GM10248 (cell line): ENCODE data around the gene CMC2.

ENCODE experiments used
- CTCF ChIA-PET: fragments of 300-600 bp; sonication (Branson Sonifier 250); formaldehyde crosslinking; extraction: SDS; loops from one replicate; lab custom pipeline; 2021; ENCODE audit warnings: antibody characterized with exemption; lab: Yijun Ruan, JAX
- POLR2A ChIA-PET: fragments of 350-650 bp; sonication (Branson Sonifier 250); formaldehyde crosslinking; extraction: SDS; loops from one replicate; lab custom pipeline; 2020; ENCODE audit warnings: antibody characterized with exemption; lab: Yijun Ruan, JAX
- DNase-seq: peaks from one replicate; pipeline ENCODE4 v3.0.0; 2012; ENCODE audit errors: extremely low spot score
- TF ChIP-seq, protein P1 (sequence below): IDR thresholded peaks from 2 replicates; pipeline ENCODE4 v1.5.1; 2012; ENCODE audit warnings: mild to moderate bottlenecking, low read depth; ENCODE audit errors: extremely low read depth, missing control alignments, control extremely low read depth

The CMC2 gene

DNA sequence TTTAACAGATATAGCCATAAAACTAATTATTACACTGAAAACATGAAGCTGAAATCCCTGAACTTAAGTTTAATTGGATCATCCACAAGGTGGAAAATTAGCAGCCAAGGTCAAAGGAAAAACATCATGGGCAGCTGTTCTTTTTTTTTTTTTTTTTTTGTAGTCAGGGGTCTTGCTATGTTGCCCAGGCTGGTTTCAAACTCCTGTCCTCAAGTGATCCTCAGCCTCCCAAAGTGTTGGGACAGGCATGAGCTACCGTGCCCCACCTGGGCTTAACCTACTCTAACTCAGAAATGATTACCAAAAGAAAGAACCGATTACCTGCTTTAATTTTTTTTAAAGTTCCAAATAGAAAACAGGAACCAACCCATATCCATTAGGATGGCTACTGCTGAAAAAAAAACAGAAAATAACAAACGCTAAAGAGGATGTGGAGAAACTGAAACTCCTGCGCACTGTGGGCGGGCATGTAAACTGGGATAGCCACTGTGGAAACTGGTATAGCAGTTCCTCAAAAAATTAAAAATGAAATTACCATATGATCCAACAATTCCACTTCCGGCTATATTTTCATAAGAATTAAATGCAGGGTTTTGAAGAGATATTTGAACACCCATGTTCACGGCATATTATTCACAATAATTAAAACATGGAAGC, 8.6 kb downstream of the CMC2 start:
- POLR2A ChIA-PET = no interaction called here
- CTCF ChIA-PET = interaction anchor here (1.1 to 1.4 kb wide), 2 partner anchors 24 to 38 kb away, joined by 3 to 4 read pairs; partner anchors contain the start of gene ATMIN
- DNase-seq = no peak
- TF ChIP-seq, protein P1, sequence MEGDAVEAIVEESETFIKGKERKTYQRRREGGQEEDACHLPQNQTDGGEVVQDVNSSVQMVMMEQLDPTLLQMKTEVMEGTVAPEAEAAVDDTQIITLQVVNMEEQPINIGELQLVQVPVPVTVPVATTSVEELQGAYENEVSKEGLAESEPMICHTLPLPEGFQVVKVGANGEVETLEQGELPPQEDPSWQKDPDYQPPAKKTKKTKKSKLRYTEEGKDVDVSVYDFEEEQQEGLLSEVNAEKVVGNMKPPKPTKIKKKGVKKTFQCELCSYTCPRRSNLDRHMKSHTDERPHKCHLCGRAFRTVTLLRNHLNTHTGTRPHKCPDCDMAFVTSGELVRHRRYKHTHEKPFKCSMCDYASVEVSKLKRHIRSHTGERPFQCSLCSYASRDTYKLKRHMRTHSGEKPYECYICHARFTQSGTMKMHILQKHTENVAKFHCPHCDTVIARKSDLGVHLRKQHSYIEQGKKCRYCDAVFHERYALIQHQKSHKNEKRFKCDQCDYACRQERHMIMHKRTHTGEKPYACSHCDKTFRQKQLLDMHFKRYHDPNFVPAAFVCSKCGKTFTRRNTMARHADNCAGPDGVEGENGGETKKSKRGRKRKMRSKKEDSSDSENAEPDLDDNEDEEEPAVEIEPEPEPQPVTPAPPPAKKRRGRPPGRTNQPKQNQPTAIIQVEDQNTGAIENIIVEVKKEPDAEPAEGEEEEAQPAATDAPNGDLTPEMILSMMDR = no peak

DNA sequence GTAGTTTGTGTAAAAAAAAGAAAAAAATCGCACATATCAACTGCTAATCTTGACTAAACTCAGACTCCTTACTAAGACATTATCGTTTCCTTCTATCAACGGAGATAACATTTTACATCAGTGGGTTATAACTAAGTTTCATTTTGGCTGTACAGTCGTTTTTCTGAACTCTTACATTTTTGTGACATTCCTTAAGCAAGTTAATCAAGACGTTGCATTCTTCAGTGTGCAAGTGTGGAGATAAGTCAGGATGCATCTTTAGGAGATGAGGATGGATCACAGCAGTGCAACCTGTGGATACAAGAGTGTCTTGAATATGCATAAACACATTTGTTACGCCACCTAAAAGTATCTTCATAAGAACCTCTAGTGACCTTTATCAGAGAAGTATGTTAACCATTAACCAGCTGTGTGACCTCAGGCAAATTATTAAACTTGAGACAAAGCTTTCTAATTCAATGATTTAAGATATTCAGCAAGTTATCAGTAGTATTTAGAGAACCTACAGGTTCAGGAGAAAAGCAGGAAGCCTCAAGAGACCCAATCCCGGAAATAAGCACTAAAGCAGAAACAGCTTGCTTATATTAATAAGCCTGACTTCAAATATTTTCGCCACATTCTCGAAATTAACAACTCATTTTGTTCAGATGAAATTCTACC, 9.4 kb downstream of the CMC2 start:
- ChIA-PET CTCF (interaction anchor here (1.1 to 1.4 kb wide), 3 partner anchors 23 to 172 kb away, joined by 3 to 4 read pairs (median 3); partner anchors contain the start of gene ATMIN), POLR2A (no interaction called here)
- DNase-seq = peak; percentile 31
- TF ChIP-seq, protein P1 = no peak

DNA sequence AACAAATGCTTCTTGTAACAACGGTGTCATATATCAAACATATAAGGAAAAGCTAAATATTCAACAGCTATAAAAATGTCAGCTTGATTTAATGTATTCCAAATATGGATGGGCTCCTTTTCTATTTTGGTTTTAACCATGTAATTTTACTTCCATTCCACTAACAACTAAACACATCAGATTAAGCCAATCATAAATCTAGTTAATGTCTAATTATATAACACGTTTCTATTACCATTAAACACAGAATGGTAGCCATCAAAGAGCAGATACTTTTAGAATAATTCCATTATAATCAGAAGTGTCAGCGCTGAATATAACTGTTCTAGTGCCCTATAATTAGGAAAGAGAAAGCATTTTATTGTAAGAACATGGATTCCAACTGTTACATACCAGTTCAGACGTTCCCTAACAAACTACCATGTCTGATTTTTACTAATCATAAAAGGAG, 10.0 kb downstream of the CMC2 start:
- ChIA-PET POLR2A (no interaction called here), CTCF (interaction anchor here (0.8 to 1.2 kb wide), 2 partner anchors 9 to 171 kb away, joined by 3 read pairs; no protein-coding TSS in a partner anchor)
- no peak for DNase-seq
- TF ChIP-seq, protein P1 = no peak

DNA sequence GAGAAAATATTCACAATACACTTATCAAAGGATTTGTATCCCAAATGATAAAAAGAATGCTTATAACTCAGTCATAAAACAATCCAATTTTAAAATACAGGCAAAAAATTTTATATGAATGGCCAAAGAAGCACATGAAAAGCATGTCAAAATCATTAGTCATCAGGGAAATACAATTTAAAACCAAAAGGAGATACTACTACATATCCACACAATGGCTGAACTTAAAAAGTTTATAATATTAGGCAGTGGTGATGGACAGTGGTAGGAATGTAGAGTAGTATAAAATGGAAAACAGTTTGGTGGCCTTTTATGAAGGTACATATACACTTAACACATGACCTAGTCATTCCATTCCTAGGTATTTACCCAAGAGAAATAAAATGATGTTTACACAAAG, 12.2 kb downstream of the CMC2 start:
- ChIA-PET POLR2A (no interaction called here), CTCF (interaction anchor here (1.7 to 2.9 kb wide), 3 partner anchors 10 to 20 kb away, joined by 4 to 27 read pairs (median 15); no protein-coding TSS in a partner anchor)
- TF ChIP-seq, protein P1 = no peak
- DNase-seq = no peak

DNA sequence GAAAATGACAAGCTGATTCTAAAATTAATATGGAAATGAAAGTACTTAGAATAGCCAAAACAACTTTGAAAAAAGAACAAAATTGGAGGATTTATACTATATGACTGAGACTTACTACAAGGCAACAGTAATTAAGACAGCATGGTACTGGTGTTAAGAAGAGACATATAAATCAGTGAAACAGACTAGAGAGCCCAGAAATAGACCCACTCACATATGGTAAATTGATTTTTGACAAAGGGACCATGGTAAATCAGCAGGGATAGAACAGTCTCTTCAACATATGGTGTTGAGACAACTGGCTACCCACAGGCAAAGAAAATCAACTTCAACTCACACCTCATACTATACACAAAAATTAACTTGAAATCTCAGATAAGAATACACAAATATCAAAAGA, 12.9 kb downstream of the CMC2 start:
- TF ChIP-seq, protein P1 = no peak
- CTCF ChIA-PET = interaction anchor here (1.4 to 2.9 kb wide), 4 partner anchors 11 to 42 kb away, joined by 4 to 27 read pairs (median 10); partner anchors contain the start of gene ATMIN
- POLR2A ChIA-PET = no interaction called here
- DNase-seq = no peak

DNA sequence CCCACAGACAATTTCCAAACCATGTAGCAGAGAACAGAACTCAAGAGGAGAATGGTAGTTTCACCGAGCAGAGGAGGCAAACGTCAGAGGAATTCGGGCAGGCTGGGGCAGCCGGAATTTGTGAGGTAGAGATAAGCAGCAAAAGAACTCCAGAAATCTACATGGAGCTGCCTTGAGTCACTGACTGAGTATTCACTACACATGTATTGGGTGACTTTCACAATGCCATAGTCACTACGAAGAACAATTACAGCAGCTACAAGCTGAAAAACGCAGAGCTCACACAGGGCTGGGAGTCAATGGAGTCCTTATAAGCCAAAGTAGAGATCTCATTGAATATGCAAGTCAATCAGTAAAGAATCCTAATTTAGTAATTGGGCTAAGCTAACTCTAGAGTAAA, 13.4 kb downstream of the CMC2 start:
- CTCF ChIA-PET = interaction anchor here (1.4 to 2.9 kb wide), 4 partner anchors 11 to 43 kb away, joined by 4 to 27 read pairs (median 10); partner anchors contain the start of gene ATMIN
- TF ChIP-seq, protein P1 = no peak
- POLR2A ChIA-PET = no interaction called here
- DNase-seq = no peak
